AG04450 (cell line): ENCODE results near the gene PHAF1. TPM values are rescaled to one million over a fixed set of nuclear protein-coding genes. Genes with fewer than 3 reads are reported as not detected.

ENCODE experiments used
- CTCF ChIA-PET: fragments of 300-600, 350-600 bp; formaldehyde crosslinking; extraction: SDS; loops from one replicate; lab custom pipeline; 2022; ENCODE audit warnings: antibody characterized with exemption, inconsistent platforms; lab: Charles Lee
- POLR2A ChIA-PET: fragments of 350-600 bp; formaldehyde crosslinking; extraction: SDS; loops from one replicate; lab custom pipeline; 2021; ENCODE audit warnings: antibody characterized with exemption, inconsistent platforms; lab: Yijun Ruan, JAX
- DNase-seq: peaks from one replicate; pipeline ENCODE4 v3.0.0-alpha.2; 2011; ENCODE audit warnings: low read depth, low spot score
- H3K27ac ChIP-seq: one replicate; pipeline ENCODE4 v1.5.1; 2012; ENCODE audit warnings: low read depth, low read length, control low read depth
- H3K27me3 ChIP-seq: one replicate; pipeline ENCODE4 v1.6.0; 2012; ENCODE audit warnings: low read length; ENCODE audit not compliant: control insufficient read depth, insufficient read depth
- H3K4me3 ChIP-seq: 2 replicates; pipeline ENCODE4 v1.5.1; 2011; ENCODE audit warnings: mild to moderate bottlenecking, low read depth, low read length, control low read depth
- H3K9me3 ChIP-seq: 2 replicates; pipeline ENCODE4 v1.5.1; 2012; ENCODE audit warnings: low read length; ENCODE audit not compliant: control insufficient read depth, insufficient read depth
- polyA plus RNA-seq: library from polyadenylated mRNA; depleted of rRNA; stranded (reverse); fragments of >200 nt; gene quantifications from 2 replicates; pipeline ENCODE4 v1.2.3, GENCODE V29; 2011
- TF ChIP-seq, protein P1 (sequence below): IDR thresholded peaks from 2 replicates; pipeline ENCODE4 v1.5.1; 2011; ENCODE audit warnings: low read depth, low read length, control low read depth, inconsistent platforms

The PHAF1 gene
- polyA plus RNA-seq, 1 experiment, result 26.1 TPM

DNA sequence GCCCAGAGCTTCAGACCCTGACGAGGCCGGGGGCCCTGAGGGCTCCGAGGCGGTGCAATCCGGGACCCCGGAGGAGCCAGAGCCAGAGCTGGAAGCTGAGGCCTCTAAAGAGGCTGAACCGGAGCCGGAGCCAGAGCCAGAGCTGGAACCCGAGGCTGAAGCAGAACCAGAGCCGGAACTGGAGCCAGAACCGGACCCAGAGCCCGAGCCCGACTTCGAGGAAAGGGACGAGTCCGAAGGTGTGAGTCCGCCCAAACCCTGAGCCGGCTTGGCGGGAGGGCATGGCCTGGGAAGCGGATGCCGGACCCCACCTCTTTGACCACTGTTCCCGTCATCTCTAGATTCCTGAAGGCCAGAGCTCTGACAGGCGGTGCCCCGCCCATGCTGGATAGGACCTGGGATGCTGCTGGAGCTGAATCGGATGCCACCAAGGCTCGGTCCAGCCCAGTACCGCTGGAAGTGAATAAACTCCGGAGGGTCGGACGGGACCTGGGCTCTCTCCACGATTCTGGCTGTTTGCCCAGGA is 65.0 kb downstream of the PHAF1 start:
- ChIA-PET CTCF (interaction anchor here (0.6 to 2.2 kb wide), 4 partner anchors 15 to 316 kb away, joined by 3 to 11 read pairs (median 4); partner anchors contain the start of genes B3GNT9, FBXL8 and TRADD), POLR2A (interaction anchor here (0.5 to 1.3 kb wide), 3 partner anchors 11 to 228 kb away, joined by 3 to 4 read pairs (median 3); no protein-coding TSS in a partner anchor)
- Histone ChIP-seq H3K9me3 (no peaks in the 10 kb centered on the region; the same call in 1 of the 2 replicates), H3K27me3 (no peaks in the 10 kb centered on the region), H3K4me3 (peak overlapping the region; percentile 52), H3K27ac (no peak overlapping the region)
- no peak for DNase-seq
- TF ChIP-seq, protein P1, sequence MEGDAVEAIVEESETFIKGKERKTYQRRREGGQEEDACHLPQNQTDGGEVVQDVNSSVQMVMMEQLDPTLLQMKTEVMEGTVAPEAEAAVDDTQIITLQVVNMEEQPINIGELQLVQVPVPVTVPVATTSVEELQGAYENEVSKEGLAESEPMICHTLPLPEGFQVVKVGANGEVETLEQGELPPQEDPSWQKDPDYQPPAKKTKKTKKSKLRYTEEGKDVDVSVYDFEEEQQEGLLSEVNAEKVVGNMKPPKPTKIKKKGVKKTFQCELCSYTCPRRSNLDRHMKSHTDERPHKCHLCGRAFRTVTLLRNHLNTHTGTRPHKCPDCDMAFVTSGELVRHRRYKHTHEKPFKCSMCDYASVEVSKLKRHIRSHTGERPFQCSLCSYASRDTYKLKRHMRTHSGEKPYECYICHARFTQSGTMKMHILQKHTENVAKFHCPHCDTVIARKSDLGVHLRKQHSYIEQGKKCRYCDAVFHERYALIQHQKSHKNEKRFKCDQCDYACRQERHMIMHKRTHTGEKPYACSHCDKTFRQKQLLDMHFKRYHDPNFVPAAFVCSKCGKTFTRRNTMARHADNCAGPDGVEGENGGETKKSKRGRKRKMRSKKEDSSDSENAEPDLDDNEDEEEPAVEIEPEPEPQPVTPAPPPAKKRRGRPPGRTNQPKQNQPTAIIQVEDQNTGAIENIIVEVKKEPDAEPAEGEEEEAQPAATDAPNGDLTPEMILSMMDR, result no peak

DNA sequence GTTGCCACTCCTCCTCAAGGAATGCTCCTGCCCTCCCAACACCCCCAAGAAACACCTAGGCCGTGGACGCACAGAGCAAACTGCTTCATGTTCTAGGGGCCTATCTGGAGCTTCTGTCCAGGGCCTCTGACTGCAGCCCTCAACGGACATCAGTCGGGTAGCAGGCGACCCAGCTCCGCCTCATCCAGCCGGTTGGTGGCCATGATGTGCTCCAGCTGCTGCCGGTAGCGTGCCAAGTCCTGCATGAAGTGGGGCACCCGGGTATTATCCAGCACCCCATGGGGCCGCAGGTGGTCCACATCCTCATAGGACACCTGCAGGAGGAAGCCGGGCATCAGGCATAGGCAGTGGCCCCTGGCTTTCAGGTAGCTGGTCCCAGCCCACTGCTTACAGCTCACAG is 66.9 kb downstream of the PHAF1 start:
- CTCF ChIA-PET, result interaction anchor here (0.6 to 2.2 kb wide), 3 partner anchors 9 to 22 kb away, joined by 3 to 11 read pairs (median 7); no protein-coding TSS in a partner anchor
- TF ChIP-seq, protein P1, result no peak
- H3K9me3 ChIP-seq, result no peaks in the 10 kb centered on the region; the same call in 1 of the 2 replicates
- DNase-seq, result no peak
- no peak overlapping the region for H3K4me3 ChIP-seq
- no peak overlapping the region for H3K27ac ChIP-seq
- H3K27me3 ChIP-seq, result no peaks in the 10 kb centered on the region
- POLR2A ChIA-PET, result interaction anchor here (1.4 kb wide), 1 partner anchor 21 kb away, joined by 3 read pairs; no protein-coding TSS in a partner anchor

DNA sequence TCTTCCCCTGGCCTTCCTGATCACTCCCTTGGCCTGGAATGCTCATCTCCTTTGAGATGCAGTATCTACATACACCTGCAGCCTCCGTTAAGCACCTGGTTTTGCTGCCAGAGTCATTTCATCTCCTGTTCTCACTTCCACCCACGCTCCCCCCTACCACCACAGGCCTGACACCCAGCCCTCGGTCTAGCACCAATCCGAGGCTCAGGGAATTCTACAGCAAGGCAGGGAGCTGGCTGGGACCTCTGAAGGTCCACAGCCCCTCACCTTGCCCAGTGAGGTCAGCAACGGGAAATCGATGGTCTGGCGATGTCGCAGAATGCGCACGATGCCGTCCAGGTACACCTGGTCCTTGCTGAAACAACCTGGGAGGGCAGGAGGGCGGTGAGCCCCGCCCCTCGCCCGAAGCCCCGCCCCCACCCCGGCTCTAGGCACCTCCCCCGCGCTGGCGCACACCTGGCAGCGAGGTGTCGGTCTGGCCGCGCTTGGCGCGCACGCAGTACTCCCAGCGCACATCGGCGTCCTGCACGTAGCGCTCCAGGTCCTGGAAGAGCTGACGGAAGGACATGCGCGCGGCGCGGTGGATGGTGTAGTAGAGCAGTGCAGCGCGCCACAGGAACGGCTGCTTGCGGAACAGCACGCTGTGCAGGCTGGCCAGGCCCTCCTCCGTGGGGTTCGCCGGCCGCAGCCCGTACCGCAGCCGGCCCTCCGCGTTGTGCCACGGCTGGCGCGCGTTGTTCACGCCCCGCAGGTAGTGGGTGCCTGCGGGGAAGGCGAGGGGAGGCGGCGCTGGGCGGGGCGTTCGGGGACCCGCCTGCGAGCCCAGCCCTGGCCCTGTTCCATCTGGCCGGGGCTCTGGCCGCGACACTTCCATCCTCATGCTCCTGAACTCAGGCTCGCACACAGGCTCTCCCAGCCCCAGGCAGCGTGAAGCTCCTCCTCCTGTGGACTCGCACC is 68.3 kb downstream of the PHAF1 start:
- Histone ChIP-seq H3K27ac (no peak overlapping the region), H3K27me3 (no peaks in the 10 kb centered on the region), H3K4me3 (peak overlapping the region; percentile 20; the same call in 1 of the 2 replicates), H3K9me3 (no peaks in the 10 kb centered on the region; the same call in 1 of the 2 replicates)
- no peak for DNase-seq
- TF ChIP-seq, protein P1, result no peak
- ChIA-PET POLR2A (interaction anchor here (1.4 kb wide), 1 partner anchor 23 kb away, joined by 3 read pairs; no protein-coding TSS in a partner anchor), CTCF (interaction anchor here (0.6 kb wide), 1 partner anchor 223 kb away, joined by 3 read pairs; no protein-coding TSS in a partner anchor)

DNA sequence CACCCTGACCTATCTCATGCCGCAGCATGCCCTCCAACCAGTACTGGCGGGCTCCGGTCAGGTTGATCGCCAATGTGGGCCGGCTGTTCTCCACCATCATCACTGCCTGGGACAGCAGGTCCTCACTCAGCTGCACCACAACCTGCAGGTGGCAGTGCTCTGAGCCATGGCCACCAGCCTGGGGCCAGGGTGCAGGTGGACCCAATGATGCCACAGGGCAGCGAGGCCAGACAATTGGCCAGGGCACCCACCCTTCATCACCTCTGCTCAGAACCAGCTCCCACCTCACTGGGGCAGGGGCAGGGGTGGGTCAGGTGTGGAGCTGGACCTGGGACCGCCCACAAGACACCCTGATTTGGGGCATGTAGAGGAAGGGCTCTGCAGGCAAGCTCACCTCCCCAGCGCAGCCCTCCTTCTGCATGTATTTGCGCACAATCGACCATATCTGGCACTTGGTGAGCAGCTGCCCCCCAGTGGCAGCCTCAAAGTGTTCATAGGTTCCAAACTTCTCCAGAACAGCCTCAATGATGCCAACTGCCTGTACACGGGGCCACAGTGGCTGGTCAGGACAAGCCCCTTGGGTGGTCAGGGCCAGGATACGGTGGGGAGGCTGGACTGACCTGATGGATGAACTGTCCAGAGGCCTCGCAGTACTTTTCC is 69.8 kb downstream of the PHAF1 start:
- no peaks in the 10 kb centered on the region for H3K27me3 ChIP-seq
- DNase-seq, result no peak
- TF ChIP-seq, protein P1, result no peak
- CTCF ChIA-PET, result interaction anchor here (1.1 kb wide), 1 partner anchor 11 kb away, joined by 4 read pairs; no protein-coding TSS in a partner anchor
- POLR2A ChIA-PET, result interaction anchor here (1.1 kb wide), 1 partner anchor 335 kb away, joined by 3 read pairs; no protein-coding TSS in a partner anchor
- no peaks in the 10 kb centered on the region; the same call in 1 of the 2 replicates for H3K9me3 ChIP-seq
- no peak overlapping the region for H3K4me3 ChIP-seq
- H3K27ac ChIP-seq, result no peak overlapping the region
